ENCODE measurements around the gene BHLHE40.
A peak's percentile ranks its signal among the peaks of the same experiment; 100 is the strongest.

GRCh38 chr3:4986782-4987537 lies 7.7 kb downstream of the BHLHE40 start:
- TF ChIP-seq PAXIP1 (CRISPR knock-in tag; conservative IDR thresholded peaks at IDR 0.05) (peak; percentile 94), E2F1 (CRISPR knock-in tag; IDR thresholded peaks at IDR 0.05) (0 out of 2 replicates have a peak, but pooled peaks have one; percentile 21), NR0B2 (CRISPR knock-in tag; IDR thresholded peaks at IDR 0.05) (peak; percentile 59; the same call in 1 of the 2 replicates), TRIM22 (IDR thresholded peaks at IDR 0.05) (no peak), TARDBP (CRISPR knock-in tag; IDR thresholded peaks at IDR 0.05) (peak; percentile 99), ZNF282 (IDR thresholded peaks at IDR 0.05; ENCODE audit: partially characterized antibody) (no peak), GZF1 (CRISPR knock-in tag; IDR thresholded peaks at IDR 0.05) (no peak; the same call in 1 of the 2 replicates)
